OCI-LY1 (cell line): Measurements from ENCODE around the gene IGF1R.

ENCODE experiments used
- EZH2 ChIP-seq: fragments of 200-600 bp; sonication (generic), shearing (Covaris generic); IDR thresholded peaks from 2 replicates; pipeline ENCODE4 v1.8.0; 2017; ENCODE audit warnings: borderline replicate concordance, mixed run types, mild to moderate bottlenecking, antibody characterized with exemption, low read length, moderate library complexity, mixed read lengths
- TF ChIP-seq, protein P1 (sequence below): fragments of 200-600 bp; sonication (generic), shearing (Covaris generic); IDR thresholded peaks from 2 replicates; pipeline ENCODE4 v1.5.1; 2017; ENCODE audit warnings: mild to moderate bottlenecking, antibody characterized with exemption, low read length, moderate library complexity, mixed read lengths

DNA sequence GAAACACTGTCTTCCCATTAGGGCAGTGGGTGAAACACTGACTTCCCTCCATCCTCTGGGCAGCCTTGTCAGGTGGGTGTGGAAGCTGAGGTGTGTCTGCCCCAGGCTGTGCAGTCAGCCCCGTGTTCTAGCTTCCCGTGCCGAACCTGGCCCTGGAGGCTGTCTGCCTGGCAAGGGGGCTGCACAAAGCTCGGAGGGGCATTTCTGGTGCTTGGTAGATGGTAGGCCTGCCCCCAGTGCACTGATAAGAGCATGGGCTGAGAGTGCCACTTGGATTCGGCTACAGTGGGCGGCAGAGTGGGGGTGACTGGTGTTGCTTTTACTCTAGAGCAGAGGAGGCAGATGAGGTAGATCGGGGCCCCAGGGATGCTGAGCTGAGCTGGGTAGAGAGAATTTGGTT lies 21.3 kb downstream of the IGF1R start:
- TF ChIP-seq, protein P1, sequence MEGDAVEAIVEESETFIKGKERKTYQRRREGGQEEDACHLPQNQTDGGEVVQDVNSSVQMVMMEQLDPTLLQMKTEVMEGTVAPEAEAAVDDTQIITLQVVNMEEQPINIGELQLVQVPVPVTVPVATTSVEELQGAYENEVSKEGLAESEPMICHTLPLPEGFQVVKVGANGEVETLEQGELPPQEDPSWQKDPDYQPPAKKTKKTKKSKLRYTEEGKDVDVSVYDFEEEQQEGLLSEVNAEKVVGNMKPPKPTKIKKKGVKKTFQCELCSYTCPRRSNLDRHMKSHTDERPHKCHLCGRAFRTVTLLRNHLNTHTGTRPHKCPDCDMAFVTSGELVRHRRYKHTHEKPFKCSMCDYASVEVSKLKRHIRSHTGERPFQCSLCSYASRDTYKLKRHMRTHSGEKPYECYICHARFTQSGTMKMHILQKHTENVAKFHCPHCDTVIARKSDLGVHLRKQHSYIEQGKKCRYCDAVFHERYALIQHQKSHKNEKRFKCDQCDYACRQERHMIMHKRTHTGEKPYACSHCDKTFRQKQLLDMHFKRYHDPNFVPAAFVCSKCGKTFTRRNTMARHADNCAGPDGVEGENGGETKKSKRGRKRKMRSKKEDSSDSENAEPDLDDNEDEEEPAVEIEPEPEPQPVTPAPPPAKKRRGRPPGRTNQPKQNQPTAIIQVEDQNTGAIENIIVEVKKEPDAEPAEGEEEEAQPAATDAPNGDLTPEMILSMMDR, result no peak
- TF ChIP-seq EZH2, result no peak
